Activated CD8-positive, alpha-beta T cell treated with anti-CD3 and anti-CD28 coated beads, Interleukin-2, amount 10 ng/mL, durations not matched to agents 7 days and 5 days (primary cell): ENCODE results near the gene SPDYE1. TPM values are rescaled to one million over a fixed set of nuclear protein-coding genes. Genes with fewer than 3 reads are reported as not detected.

Experiments
- ATAC-seq: fragments of 150-1000 bp; cut with Tn5 transposase; one replicate; pipeline ENCODE4 v1.10.0; 2021; ENCODE audit warnings: moderate library complexity
- CTCF ChIA-PET: fragments of 350-600 bp; sonication (Branson Sonifier 250); formaldehyde crosslinking; loops from one replicate; lab custom pipeline; 2021; ENCODE audit warnings: antibody characterized with exemption; lab: Charles Lee
- POLR2A ChIA-PET: fragments of 350-600 bp; sonication (Branson Sonifier 250); formaldehyde crosslinking; loops from one replicate; lab custom pipeline; 2021; ENCODE audit warnings: antibody characterized with exemption; lab: Charles Lee
- DNase-seq: peaks from one replicate; pipeline ENCODE4 v3.0.0-alpha.2; 2020
- H3K27ac Mint-ChIP-seq: one replicate; pipeline ENCODE4 v1.8.0; 2021; ENCODE audit warnings: mild to moderate bottlenecking, mixed read lengths
- H3K27me3 Mint-ChIP-seq: one replicate; pipeline ENCODE4 v1.8.0; 2021; ENCODE audit warnings: low read depth, mixed read lengths
- H3K36me3 Mint-ChIP-seq: one replicate; pipeline ENCODE4 v1.8.0; 2021; ENCODE audit warnings: low read depth, mixed read lengths
- H3K4me1 Mint-ChIP-seq: one replicate; pipeline ENCODE4 v1.8.0; 2021; ENCODE audit warnings: low read depth, mixed read lengths
- H3K4me3 Mint-ChIP-seq: one replicate; pipeline ENCODE4 v1.8.0; 2021; ENCODE audit warnings: mild to moderate bottlenecking, mixed read lengths
- H3K9me3 Mint-ChIP-seq: one replicate; pipeline ENCODE4 v1.8.0; 2022; ENCODE audit warnings: mixed read lengths; ENCODE audit not compliant: insufficient read depth
- total RNA-seq, 2 experiments: library from RNA; stranded (reverse); gene quantifications; one replicate each; pipeline ENCODE4 v1.2.3, GENCODE V29; 2021

Gene SPDYE1
- total RNA-seq, 2 experiments from 2014 or later = not detected

DNA sequence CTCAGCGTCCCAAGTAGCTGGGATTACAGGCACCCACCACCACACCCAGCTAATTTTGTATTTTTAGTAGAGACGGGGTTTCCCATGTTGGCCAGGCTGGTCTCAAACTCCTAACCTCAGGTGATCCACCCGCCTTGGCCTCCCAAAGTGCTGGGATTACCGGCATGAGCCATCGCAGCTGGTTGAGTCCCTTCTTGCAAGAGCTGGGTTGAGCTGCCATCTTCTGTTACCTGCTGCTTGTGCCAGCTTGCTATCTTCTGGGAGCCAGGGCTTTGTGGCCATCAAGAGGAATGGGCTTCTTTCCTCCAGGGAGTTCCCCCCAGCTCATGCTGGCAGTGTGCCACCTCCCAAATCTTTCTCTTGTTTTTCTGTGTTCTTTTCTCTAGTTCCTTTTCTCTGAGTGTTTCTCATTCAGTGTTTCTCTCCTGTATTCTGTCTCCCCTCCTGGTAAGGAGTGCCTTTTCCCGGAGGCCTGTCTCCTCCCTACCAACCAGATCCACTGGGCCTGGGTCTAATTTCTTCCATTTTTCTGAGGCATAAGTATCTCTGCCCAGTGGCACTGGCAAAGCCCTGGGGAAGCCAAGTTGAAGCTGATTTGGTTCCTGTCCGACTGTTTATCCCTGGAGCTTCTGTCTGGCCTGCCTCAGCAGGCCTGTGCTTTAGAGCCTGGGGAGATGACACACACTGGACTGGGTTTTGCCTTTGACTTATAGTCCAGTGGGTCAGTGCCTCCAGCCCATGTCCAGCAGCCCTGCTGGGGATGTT, 50.5 kb downstream of the SPDYE1 start:
- no peak for ATAC-seq
- Mint-ChIP-seq H3K27me3 (no peaks in the 10 kb centered on the region), H3K27ac (peak overlapping the region; percentile 58), H3K9me3 (no peaks in the 10 kb centered on the region), H3K4me3 (no peak overlapping the region), H3K36me3 (peaks cover 54% of the 10 kb centered on the region), H3K4me1 (peaks cover 68% of the 10 kb centered on the region)
- ChIA-PET CTCF (interaction anchor here (1.3 kb wide), 1 partner anchor 28 kb away, joined by 3 read pairs; no protein-coding TSS in a partner anchor), POLR2A (interaction anchor here (0.7 to 1.3 kb wide), 3 partner anchors 33 to 153 kb away, joined by 3 to 4 read pairs (median 3); partner anchors contain the start of gene YKT6)
- no peak for DNase-seq

DNA sequence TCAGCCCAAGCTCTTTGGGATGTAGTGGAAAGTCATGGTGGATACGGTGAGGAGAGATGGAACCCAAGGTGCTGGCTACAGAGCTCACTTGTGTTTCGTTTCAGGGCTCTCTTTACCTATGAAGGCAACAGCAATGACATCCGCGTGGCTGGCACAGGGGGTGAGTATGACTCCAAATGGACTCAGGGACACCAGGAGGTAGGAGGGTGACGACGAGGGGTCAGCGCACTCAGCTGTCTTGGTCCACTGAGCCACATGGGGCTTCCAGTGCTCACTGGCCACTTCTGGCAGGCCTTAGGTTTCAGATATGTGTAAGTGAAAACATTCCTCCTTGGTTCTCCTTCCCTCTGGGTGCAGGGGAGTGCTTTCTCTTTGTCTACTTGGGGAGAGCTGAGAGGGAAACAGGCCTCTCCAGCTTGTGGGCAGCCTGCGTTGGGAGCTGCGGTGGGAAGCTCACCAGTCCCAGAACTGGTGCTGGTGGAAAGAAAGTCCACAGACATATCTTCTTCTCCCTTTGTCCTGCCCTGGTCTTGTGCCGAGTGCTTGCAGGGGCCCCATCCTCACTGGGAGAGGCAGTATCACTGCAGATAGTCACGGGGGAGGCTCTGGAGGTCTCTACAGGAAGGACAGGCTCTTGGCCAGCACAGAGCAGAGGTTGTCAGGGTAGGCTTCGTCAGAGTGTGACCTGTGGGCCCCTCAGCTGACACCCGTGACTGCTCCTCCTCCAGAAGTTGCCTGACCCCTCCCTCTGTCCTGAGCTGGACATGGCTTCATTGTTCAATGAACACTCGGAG, 52.6 kb downstream of the SPDYE1 start:
- POLR2A ChIA-PET = no interaction called here

GRCh38 chr7:44050915-44051560, 53.3 kb downstream of the SPDYE1 start:
- Mint-ChIP-seq H3K4me3 (no peak overlapping the region), H3K36me3 (peaks cover 57% of the 10 kb centered on the region), H3K9me3 (no peaks in the 10 kb centered on the region), H3K27me3 (no peaks in the 10 kb centered on the region), H3K27ac (peak overlapping the region; percentile 70), H3K4me1 (peaks cover 60% of the 10 kb centered on the region)
- CTCF ChIA-PET = interaction anchor here (1.0 kb wide), 1 partner anchor 31 kb away, joined by 4 read pairs; no protein-coding TSS in a partner anchor
- DNase-seq = no peak
- ATAC-seq = no peak
- POLR2A ChIA-PET = no interaction called here

More for the DNA sequence above, 52.6 kb downstream of the SPDYE1 start:
- peaks cover 58% of the 10 kb centered on the region for H3K36me3 Mint-ChIP-seq
- H3K4me3 Mint-ChIP-seq = no peak overlapping the region
- CTCF ChIA-PET = interaction anchor here (1.2 kb wide), 1 partner anchor 31 kb away, joined by 3 read pairs; no protein-coding TSS in a partner anchor
- H3K27me3 Mint-ChIP-seq = no peaks in the 10 kb centered on the region
- H3K27ac Mint-ChIP-seq = peak overlapping the region; percentile 14
- ATAC-seq (no peak), DNase-seq (no peak)
- no peaks in the 10 kb centered on the region for H3K9me3 Mint-ChIP-seq
- H3K4me1 Mint-ChIP-seq = peaks cover 64% of the 10 kb centered on the region

DNA sequence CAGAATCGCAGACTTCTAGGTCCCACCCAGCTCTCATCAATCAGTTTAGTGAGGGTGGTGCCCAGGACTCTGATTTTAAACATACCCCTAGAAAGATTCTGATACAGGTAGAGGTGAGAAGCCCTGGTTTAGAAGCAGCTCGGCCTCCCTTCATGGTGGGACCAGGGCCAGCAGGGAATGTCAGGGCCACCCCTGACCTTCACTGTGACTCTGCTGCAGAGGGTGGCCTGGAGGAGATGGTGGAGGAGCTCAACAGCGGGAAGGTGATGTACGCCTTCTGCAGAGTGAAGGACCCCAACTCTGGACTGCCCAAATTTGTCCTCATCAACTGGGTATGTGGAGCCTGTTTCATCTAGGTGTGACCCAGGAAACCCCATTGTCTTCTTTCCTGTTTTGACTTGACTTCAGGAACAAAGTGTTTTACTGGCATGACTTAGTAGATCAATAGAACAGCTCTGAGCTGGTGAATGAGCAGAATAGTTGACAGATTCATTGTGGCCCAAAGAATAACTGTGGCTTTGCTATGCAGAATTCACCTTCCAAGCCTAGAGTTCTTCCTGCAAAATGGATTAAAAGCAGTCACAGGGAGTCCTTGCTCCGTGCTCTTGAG, 54.0 kb downstream of the SPDYE1 start:
- CTCF ChIA-PET = interaction anchor here (1.0 kb wide), 1 partner anchor 32 kb away, joined by 4 read pairs; no protein-coding TSS in a partner anchor
- Mint-ChIP-seq H3K27me3 (no peaks in the 10 kb centered on the region), H3K4me3 (no peak overlapping the region), H3K27ac (peak overlapping the region; percentile 39), H3K4me1 (peaks cover 53% of the 10 kb centered on the region), H3K36me3 (peaks cover 56% of the 10 kb centered on the region), H3K9me3 (no peaks in the 10 kb centered on the region)
- no peak for ATAC-seq
- DNase-seq = no peak
- POLR2A ChIA-PET = no interaction called here

DNA sequence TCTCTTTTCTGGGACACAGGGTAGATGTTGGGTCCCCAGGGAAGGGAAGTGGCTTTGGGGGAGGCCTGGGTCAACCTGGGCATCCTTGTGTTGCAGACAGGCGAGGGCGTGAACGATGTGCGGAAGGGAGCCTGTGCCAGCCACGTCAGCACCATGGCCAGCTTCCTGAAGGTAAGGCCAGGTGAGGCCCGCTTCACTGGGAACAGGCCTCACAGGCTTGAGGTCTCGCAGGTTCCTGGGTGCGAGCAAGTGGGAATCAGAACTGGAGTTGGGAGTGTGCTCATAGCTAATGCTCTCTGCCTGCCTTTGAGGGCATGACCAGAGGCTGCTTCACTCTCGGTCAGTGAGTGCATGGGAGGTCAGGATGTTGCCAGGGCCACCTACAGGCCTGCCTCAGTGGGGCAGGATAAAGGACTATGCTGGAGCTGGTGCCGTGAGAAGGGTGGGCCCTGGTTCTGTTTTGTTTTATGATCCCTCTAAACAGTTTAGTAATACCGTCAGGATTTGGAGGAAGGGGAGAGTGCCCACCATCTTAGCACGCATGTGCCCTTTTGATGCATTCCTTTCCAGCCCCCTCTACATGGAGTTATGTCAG, 55.2 kb downstream of the SPDYE1 start:
- H3K4me1 Mint-ChIP-seq = peaks cover 46% of the 10 kb centered on the region
- no peak overlapping the region for H3K27ac Mint-ChIP-seq
- DNase-seq (no peak), ATAC-seq (no peak)
- H3K27me3 Mint-ChIP-seq = no peaks in the 10 kb centered on the region
- POLR2A ChIA-PET = interaction anchor here (0.8 kb wide), 1 partner anchor 15 kb away, joined by 3 read pairs; no protein-coding TSS in a partner anchor
- H3K9me3 Mint-ChIP-seq = no peaks in the 10 kb centered on the region
- H3K4me3 Mint-ChIP-seq = no peak overlapping the region
- peaks cover 54% of the 10 kb centered on the region for H3K36me3 Mint-ChIP-seq
- CTCF ChIA-PET = interaction anchor here (0.8 kb wide), 1 partner anchor 8 kb away, joined by 3 read pairs; the partner anchor contains the start of gene DBNL

DNA sequence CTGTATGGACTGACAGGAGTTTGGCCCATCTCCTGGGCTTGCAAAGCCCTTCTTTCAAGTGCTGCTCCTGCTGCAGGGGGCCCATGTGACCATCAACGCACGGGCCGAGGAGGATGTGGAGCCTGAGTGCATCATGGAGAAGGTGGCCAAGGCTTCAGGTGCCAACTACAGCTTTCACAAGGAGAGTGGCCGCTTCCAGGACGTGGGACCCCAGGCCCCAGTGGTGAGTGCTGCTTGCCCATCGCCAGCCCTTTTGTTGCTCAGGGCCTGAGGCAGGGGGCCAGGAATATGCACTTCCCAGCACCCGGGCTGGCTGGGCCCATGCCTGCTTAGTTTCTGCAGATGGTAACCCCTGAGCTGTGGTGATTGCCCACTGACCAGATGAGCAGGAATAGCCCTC, 59.0 kb downstream of the SPDYE1 start:
- H3K27me3 Mint-ChIP-seq = no peaks in the 10 kb centered on the region
- no peak overlapping the region for H3K27ac Mint-ChIP-seq
- DNase-seq (no peak), ATAC-seq (no peak)
- H3K4me3 Mint-ChIP-seq = no peak overlapping the region
- CTCF ChIA-PET = no interaction called here
- peaks cover 24% of the 10 kb centered on the region for H3K4me1 Mint-ChIP-seq
- H3K9me3 Mint-ChIP-seq = no peaks in the 10 kb centered on the region
- POLR2A ChIA-PET = interaction anchor here (1.5 kb wide), 1 partner anchor 13 kb away, joined by 3 read pairs; the partner anchor contains the start of gene DBNL
- H3K36me3 Mint-ChIP-seq = peaks cover 67% of the 10 kb centered on the region

GRCh38 chr7:44057181-44057848, 59.6 kb downstream of the SPDYE1 start:
- H3K27me3 Mint-ChIP-seq = no peaks in the 10 kb centered on the region
- no peak for DNase-seq
- no peak for ATAC-seq
- H3K9me3 Mint-ChIP-seq = no peaks in the 10 kb centered on the region
- H3K27ac Mint-ChIP-seq = no peak overlapping the region
- peaks cover 20% of the 10 kb centered on the region for H3K4me1 Mint-ChIP-seq
- ChIA-PET CTCF (no interaction called here), POLR2A (interaction anchor here (1.0 to 1.5 kb wide), 2 partner anchors 13 to 24 kb away, joined by 3 read pairs; partner anchors contain the start of gene DBNL)
- no peak overlapping the region for H3K4me3 Mint-ChIP-seq
- H3K36me3 Mint-ChIP-seq = peaks cover 65% of the 10 kb centered on the region

GRCh38 chr7:44057849-44058758, 60.4 kb downstream of the SPDYE1 start:
- H3K4me1 Mint-ChIP-seq = peaks cover 17% of the 10 kb centered on the region
- no peaks in the 10 kb centered on the region for H3K27me3 Mint-ChIP-seq
- peak overlapping the region; percentile 63 for H3K27ac Mint-ChIP-seq
- no peak overlapping the region for H3K4me3 Mint-ChIP-seq
- ChIA-PET POLR2A (interaction anchor here (1.0 to 1.5 kb wide), 2 partner anchors 14 to 23 kb away, joined by 3 read pairs; partner anchors contain the start of gene DBNL), CTCF (no interaction called here)
- peaks cover 62% of the 10 kb centered on the region for H3K36me3 Mint-ChIP-seq
- ATAC-seq (no peak), DNase-seq (no peak)
- no peaks in the 10 kb centered on the region for H3K9me3 Mint-ChIP-seq

DNA sequence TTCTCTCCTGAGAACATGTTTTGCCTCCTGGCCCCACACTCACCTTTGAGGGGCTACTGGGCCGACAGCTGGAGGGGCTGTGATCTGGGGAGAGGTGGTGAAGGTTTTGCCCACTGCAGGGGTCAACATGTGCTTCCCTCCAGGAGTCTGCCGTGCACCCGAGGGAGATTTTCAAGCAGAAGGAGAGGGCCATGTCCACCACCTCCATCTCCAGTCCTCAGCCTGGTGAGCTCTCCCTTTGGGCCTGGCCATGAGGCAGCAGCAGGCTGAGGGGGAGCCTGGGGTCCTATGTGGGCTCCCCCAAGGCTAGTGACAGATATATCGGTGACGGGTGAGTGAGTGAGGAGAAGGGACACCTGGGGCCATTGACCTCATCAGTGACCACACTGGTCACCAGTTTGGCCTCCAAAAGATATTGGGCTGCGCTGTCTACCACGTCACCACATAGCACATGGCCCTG, 61.1 kb downstream of the SPDYE1 start:
- no peaks in the 10 kb centered on the region for H3K27me3 Mint-ChIP-seq
- ChIA-PET CTCF (no interaction called here), POLR2A (no interaction called here)
- peaks cover 64% of the 10 kb centered on the region for H3K36me3 Mint-ChIP-seq
- ATAC-seq (no peak), DNase-seq (no peak)
- peak overlapping the region; percentile 60 for H3K27ac Mint-ChIP-seq
- no peaks in the 10 kb centered on the region for H3K9me3 Mint-ChIP-seq
- no peak overlapping the region for H3K4me3 Mint-ChIP-seq
- H3K4me1 Mint-ChIP-seq = peaks cover 16% of the 10 kb centered on the region
